ENCODE measurements around the gene SLC27A5.

Gene SLC27A5

GRCh38 chr19:58554494-58555368 is 42.9 kb upstream of the SLC27A5 start, which contains the start of gene CHMP2A:
Gene CHMP2A (minus strand): TSS chr19:58555105. CDS start chr19:58554212, 893 bp downstream.
- peak; percentile 99 for DNase-seq
- TF ChIP-seq CTCF (IDR thresholded peaks at IDR 0.05; ENCODE audit: low read depth, low read length), result no peak
- H3K36me3 ChIP-seq, result peaks cover 45% of the 10 kb centered on the region
- no peaks in the 10 kb centered on the region for H3K27me3 ChIP-seq
- no peaks in the 10 kb centered on the region for H3K9me3 ChIP-seq
- H3K4me1 ChIP-seq, result peaks cover 5% of the 10 kb centered on the region
- H3K4me3 ChIP-seq (ENCODE audit: low read depth, low read length), result peak within 1 kb of the TSS; percentile 88

- H3K9me3 ChIP-seq, result no peaks in the 10 kb centered on the region
- peaks cover 53% of the 10 kb centered on the region for H3K36me3 ChIP-seq
- no peak for TF ChIP-seq CTCF (IDR thresholded peaks at IDR 0.05; ENCODE audit: low read depth, low read length)
- peak overlapping the region; percentile 88 for H3K4me3 ChIP-seq (ENCODE audit: low read depth, low read length)
- no peak for DNase-seq
- no peaks in the 10 kb centered on the region for H3K27me3 ChIP-seq
- peaks cover 4% of the 10 kb centered on the region for H3K4me1 ChIP-seq
Measured at GRCh38 chr19:58553799-58554493, 42.2 kb upstream of the SLC27A5 start.

- no peak for TF ChIP-seq CTCF (IDR thresholded peaks at IDR 0.05; ENCODE audit: low read depth, low read length)
- Histone ChIP-seq H3K27me3 (no peaks in the 10 kb centered on the region), H3K9me3 (no peaks in the 10 kb centered on the region), H3K4me3 (ENCODE audit: low read depth, low read length) (no peak overlapping the region), H3K36me3 (peaks cover 64% of the 10 kb centered on the region), H3K4me1 (peaks cover 4% of the 10 kb centered on the region)
- DNase-seq, result no peak
Measured at GRCh38 chr19:58552655-58553054, 40.9 kb upstream of the SLC27A5 start.

GRCh38 chr19:58551577-58552471 is 40.0 kb upstream of the SLC27A5 start:
- Histone ChIP-seq H3K4me1 (peaks cover 4% of the 10 kb centered on the region), H3K27me3 (no peaks in the 10 kb centered on the region), H3K4me3 (ENCODE audit: low read depth, low read length) (no peak overlapping the region), H3K36me3 (peaks cover 67% of the 10 kb centered on the region), H3K9me3 (no peaks in the 10 kb centered on the region)
- no peak for DNase-seq
- TF ChIP-seq CTCF (IDR thresholded peaks at IDR 0.05; ENCODE audit: low read depth, low read length), result no peak

GRCh38 chr19:58551123-58551497 is 39.3 kb upstream of the SLC27A5 start:
- no peaks in the 10 kb centered on the region for H3K9me3 ChIP-seq
- H3K27me3 ChIP-seq, result no peaks in the 10 kb centered on the region; the same call in 1 of the 2 replicates
- no peak for TF ChIP-seq CTCF (IDR thresholded peaks at IDR 0.05; ENCODE audit: low read depth, low read length)
- H3K36me3 ChIP-seq, result peaks cover 66% of the 10 kb centered on the region
- peaks cover 4% of the 10 kb centered on the region for H3K4me1 ChIP-seq
- no peak for DNase-seq
- H3K4me3 ChIP-seq (ENCODE audit: low read depth, low read length), result no peak overlapping the region

All from BE2C (cell line).